ENCODE results near the gene PSAT1. TPM values are rescaled to one million over a fixed set of nuclear protein-coding genes. Genes with fewer than 3 reads are reported as not detected.

The PSAT1 gene
- total RNA-seq, 1 donor from 2014 or later: 357 TPM

- H3K36me3 Mint-ChIP-seq: peaks cover 8% of the 10 kb centered on the region
- no peak for DNase-seq (ENCODE audit: low spot score)
- no peaks in the 10 kb centered on the region for H3K27me3 ChIP-seq
- H3K9me3 Mint-ChIP-seq: no peaks in the 10 kb centered on the region
- H3K36me3 ChIP-seq: peaks cover 5% of the 10 kb centered on the region
- peak overlapping the region; percentile 25 for H3K4me3 Mint-ChIP-seq
- no peaks in the 10 kb centered on the region for H3K9me3 ChIP-seq (ENCODE audit: low read depth)
- TF ChIP-seq EZH2phosphoT487 (IDR thresholded peaks at IDR 0.05) (no peak), EZH2 (IDR thresholded peaks at IDR 0.05) (no peak)
- TF ChIP-seq, protein P1, sequence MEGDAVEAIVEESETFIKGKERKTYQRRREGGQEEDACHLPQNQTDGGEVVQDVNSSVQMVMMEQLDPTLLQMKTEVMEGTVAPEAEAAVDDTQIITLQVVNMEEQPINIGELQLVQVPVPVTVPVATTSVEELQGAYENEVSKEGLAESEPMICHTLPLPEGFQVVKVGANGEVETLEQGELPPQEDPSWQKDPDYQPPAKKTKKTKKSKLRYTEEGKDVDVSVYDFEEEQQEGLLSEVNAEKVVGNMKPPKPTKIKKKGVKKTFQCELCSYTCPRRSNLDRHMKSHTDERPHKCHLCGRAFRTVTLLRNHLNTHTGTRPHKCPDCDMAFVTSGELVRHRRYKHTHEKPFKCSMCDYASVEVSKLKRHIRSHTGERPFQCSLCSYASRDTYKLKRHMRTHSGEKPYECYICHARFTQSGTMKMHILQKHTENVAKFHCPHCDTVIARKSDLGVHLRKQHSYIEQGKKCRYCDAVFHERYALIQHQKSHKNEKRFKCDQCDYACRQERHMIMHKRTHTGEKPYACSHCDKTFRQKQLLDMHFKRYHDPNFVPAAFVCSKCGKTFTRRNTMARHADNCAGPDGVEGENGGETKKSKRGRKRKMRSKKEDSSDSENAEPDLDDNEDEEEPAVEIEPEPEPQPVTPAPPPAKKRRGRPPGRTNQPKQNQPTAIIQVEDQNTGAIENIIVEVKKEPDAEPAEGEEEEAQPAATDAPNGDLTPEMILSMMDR (IDR thresholded peaks at IDR 0.05): no peak
- H3K27ac ChIP-seq: no peak overlapping the region
- H4K20me1 ChIP-seq (ENCODE audit: low read depth): peaks cover 9% of the 10 kb centered on the region
- H3K9ac ChIP-seq: no peak overlapping the region
- H3F3A ChIP-seq (ENCODE audit: low read depth): peaks cover 14% of the 10 kb centered on the region
- peaks cover 32% of the 10 kb centered on the region for H3K79me2 ChIP-seq (ENCODE audit: low read depth)
- no peak overlapping the region for H3K27ac Mint-ChIP-seq
- H3K4me1 ChIP-seq: peaks cover 20% of the 10 kb centered on the region
- H3K4me3 ChIP-seq: no peak overlapping the region
- peaks cover 3% of the 10 kb centered on the region for H3K27me3 Mint-ChIP-seq (ENCODE audit: insufficient read depth, low read depth)
- H3K4me2 ChIP-seq: peak overlapping the region; percentile 78
- H2AFZ ChIP-seq (replicated peaks): peak overlapping the region; percentile 46
- H3K4me1 Mint-ChIP-seq: peaks cover 44% of the 10 kb centered on the region
Measured at GRCh38 chr9:78295177-78295575, 1.7 kb upstream of the PSAT1 start.

DNA sequence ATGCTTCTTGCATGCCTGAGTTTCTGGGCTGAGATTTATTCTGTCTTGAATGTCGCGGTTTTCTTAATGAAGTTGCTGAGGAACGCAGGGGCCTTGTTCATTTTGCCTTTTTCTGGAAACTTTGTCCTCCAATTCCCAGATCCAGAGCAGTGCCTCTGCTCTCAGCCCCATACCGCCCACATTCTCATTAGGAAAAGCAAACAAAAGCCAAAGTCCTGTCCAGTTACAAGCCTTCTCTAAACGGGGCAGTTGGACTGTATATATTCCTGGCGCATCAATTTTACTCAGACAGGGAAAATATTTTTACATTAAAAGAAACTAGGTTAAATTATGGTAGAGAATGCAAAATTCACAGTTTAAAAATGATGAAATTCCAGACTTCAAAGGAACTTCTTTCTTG lies 1.2 kb upstream of the PSAT1 start:
- H2AFZ ChIP-seq (replicated peaks): peak overlapping the region; percentile 46
- peak overlapping the region; percentile 82 for H3K4me3 ChIP-seq
- peak overlapping the region; percentile 95 for H3K27ac Mint-ChIP-seq
- H3K36me3 Mint-ChIP-seq: peaks cover 11% of the 10 kb centered on the region
- peaks cover 45% of the 10 kb centered on the region for H3K4me1 Mint-ChIP-seq
- peaks cover 20% of the 10 kb centered on the region for H3K4me1 ChIP-seq
- peak overlapping the region; percentile 78 for H3K4me2 ChIP-seq
- TF ChIP-seq EZH2 (IDR thresholded peaks at IDR 0.05) (no peak), EZH2phosphoT487 (IDR thresholded peaks at IDR 0.05) (no peak)
- TF ChIP-seq, protein P1 (IDR thresholded peaks at IDR 0.05): no peak
- no peaks in the 10 kb centered on the region for H3K9me3 Mint-ChIP-seq
- peak; percentile 34 for DNase-seq (ENCODE audit: low spot score)
- peaks cover 14% of the 10 kb centered on the region for H3F3A ChIP-seq (ENCODE audit: low read depth)
- peaks cover 38% of the 10 kb centered on the region for H3K79me2 ChIP-seq (ENCODE audit: low read depth)
- peaks cover 7% of the 10 kb centered on the region for H3K36me3 ChIP-seq
- no peaks in the 10 kb centered on the region for H3K9me3 ChIP-seq (ENCODE audit: low read depth)
- H3K27me3 Mint-ChIP-seq (ENCODE audit: insufficient read depth, low read depth): peaks cover 3% of the 10 kb centered on the region
- H4K20me1 ChIP-seq (ENCODE audit: low read depth): peaks cover 9% of the 10 kb centered on the region
- no peaks in the 10 kb centered on the region for H3K27me3 ChIP-seq
- no peak overlapping the region for H3K9ac ChIP-seq
- H3K27ac ChIP-seq: peak overlapping the region; percentile 84
- H3K4me3 Mint-ChIP-seq: peak overlapping the region; percentile 98

GRCh38 chr9:78296201-78296892 lies 578 bp upstream of the PSAT1 start:
- Mint-ChIP-seq H3K36me3 (peaks cover 12% of the 10 kb centered on the region), H3K9me3 (no peaks in the 10 kb centered on the region), H3K4me3 (peak overlapping the region; percentile 98), H3K27ac (peak overlapping the region; percentile 95), H3K4me1 (peaks cover 42% of the 10 kb centered on the region), H3K27me3 (ENCODE audit: insufficient read depth, low read depth) (peaks cover 3% of the 10 kb centered on the region)
- H3K4me3 ChIP-seq: peak overlapping the region; percentile 82
- peak overlapping the region; percentile 78 for H3K4me2 ChIP-seq
- H2AFZ ChIP-seq (replicated peaks): peak overlapping the region; percentile 46
- H3K27me3 ChIP-seq: no peaks in the 10 kb centered on the region
- no peaks in the 10 kb centered on the region for H3K9me3 ChIP-seq (ENCODE audit: low read depth)
- TF ChIP-seq EZH2 (IDR thresholded peaks at IDR 0.05) (no peak), EZH2phosphoT487 (IDR thresholded peaks at IDR 0.05) (no peak)
- TF ChIP-seq, protein P1 (IDR thresholded peaks at IDR 0.05): no peak
- H3K36me3 ChIP-seq: peaks cover 13% of the 10 kb centered on the region
- H3K79me2 ChIP-seq (ENCODE audit: low read depth): peaks cover 44% of the 10 kb centered on the region
- H3F3A ChIP-seq (ENCODE audit: low read depth): peaks cover 14% of the 10 kb centered on the region
- H3K9ac ChIP-seq: no peak overlapping the region
- peak; percentile 75 for DNase-seq (ENCODE audit: low spot score)
- peaks cover 9% of the 10 kb centered on the region for H4K20me1 ChIP-seq (ENCODE audit: low read depth)
- H3K4me1 ChIP-seq: peaks cover 20% of the 10 kb centered on the region
- peak overlapping the region; percentile 84 for H3K27ac ChIP-seq
